NCI-H774 (cell line): ENCODE results near the gene HECTD1.
"Not testable (repeated sequence)": the region's sequence is repeated elsewhere in the genome, so short reads cannot be mapped to it uniquely, and the experiment has no call there.

Experiments
- DNase-seq: peaks from one replicate; lab custom pipeline; 2025; lab: John Stamatoyannopoulos, UW

HECTD1 gene

GRCh38 chr14:31092160-31092708 is 115.4 kb downstream of the HECTD1 start:
- no peak for DNase-seq

- DNase-seq, result peak; percentile 75
Observed at GRCh38 chr14:31090883-31091764, 116.5 kb downstream of the HECTD1 start.

GRCh38 chr14:31086466-31086865 is 121.1 kb downstream of the HECTD1 start:
- DNase-seq, result not testable (repeated sequence)

GRCh38 chr14:31085027-31085426 is 122.6 kb downstream of the HECTD1 start:
- DNase-seq, result no peak

- DNase-seq, result no peak
Observed at GRCh38 chr14:31084385-31084784, 123.2 kb downstream of the HECTD1 start.

GRCh38 chr14:31083781-31084180 is 123.8 kb downstream of the HECTD1 start:
- no peak for DNase-seq

- DNase-seq, result no peak
Observed at GRCh38 chr14:31080484-31080883, 127.1 kb downstream of the HECTD1 start.

GRCh38 chr14:31080056-31080455 is 127.5 kb downstream of the HECTD1 start:
- DNase-seq, result no peak

GRCh38 chr14:31078766-31079165 is 128.8 kb downstream of the HECTD1 start:
- no peak for DNase-seq

- DNase-seq, result no peak
Observed at GRCh38 chr14:31075144-31075543, 132.4 kb downstream of the HECTD1 start.

GRCh38 chr14:31071151-31071550 is 136.4 kb downstream of the HECTD1 start:
- no peak for DNase-seq

- no peak for DNase-seq
Observed at GRCh38 chr14:31070431-31070830, 137.2 kb downstream of the HECTD1 start.

- DNase-seq, result no peak
Observed at GRCh38 chr14:31069343-31069742, 138.2 kb downstream of the HECTD1 start.

GRCh38 chr14:31068235-31068634 is 139.4 kb downstream of the HECTD1 start:
- no peak for DNase-seq

GRCh38 chr14:31062908-31063307 is 144.7 kb downstream of the HECTD1 start:
- DNase-seq, result not testable (repeated sequence)

- DNase-seq, result no peak
Observed at GRCh38 chr14:31060253-31060875, 147.2 kb downstream of the HECTD1 start.

GRCh38 chr14:31059152-31059924 is 148.3 kb downstream of the HECTD1 start:
- DNase-seq, result no peak

GRCh38 chr14:31057701-31058364 is 149.8 kb downstream of the HECTD1 start:
- no peak for DNase-seq

- DNase-seq, result no peak
Observed at GRCh38 chr14:31057035-31057434, 150.6 kb downstream of the HECTD1 start.

GRCh38 chr14:31052905-31053586 is 154.5 kb downstream of the HECTD1 start:
- not testable (repeated sequence) for DNase-seq

- no peak for DNase-seq
Observed at GRCh38 chr14:31051511-31051910, 156.1 kb downstream of the HECTD1 start.
